Natural killer cell (primary cell): ENCODE results near the gene HM13. TPM values are rescaled to one million over a fixed set of nuclear protein-coding genes. Genes with fewer than 3 reads are reported as not detected.
A peak's percentile ranks its signal among the peaks of the same experiment; 100 is the strongest.

Source experiments
- ATAC-seq, 3 donors: fragments of 150-1000 bp in 2 of 3; fragments of 200-7000 bp in 1 of 3; cut with Tn5 transposase; 1 replicate in 1 of 3; 2 replicates in 2 of 3; pipeline ENCODE4 v1.10.0; 2021; ENCODE audit warnings: mild to moderate bottlenecking in 2 of 3, moderate library complexity in 2 of 3
- DNase-seq, 2 donors: peaks; one replicate each; pipeline versions ENCODE4 v3.0.0 to v3.0.0-alpha.2; 2013 to 2021; ENCODE audit warnings: mixed read lengths in 1 of 2
- H3K27ac ChIP-seq: one replicate; pipeline ENCODE4 v1.5.1; 2013; ENCODE audit warnings: mild to moderate bottlenecking, low read length
- H3K27me3 ChIP-seq: one replicate; pipeline ENCODE4 v1.6.1; 2013; ENCODE audit warnings: low read length; ENCODE audit not compliant: control insufficient read depth, insufficient read depth
- H3K36me3 ChIP-seq: one replicate; pipeline ENCODE4 v1.6.1; 2013; ENCODE audit warnings: low read length; ENCODE audit not compliant: control insufficient read depth, insufficient read depth
- H3K4me1 ChIP-seq: one replicate; pipeline ENCODE4 v1.6.1; 2013; ENCODE audit warnings: low read length; ENCODE audit not compliant: control insufficient read depth, insufficient read depth
- H3K4me3 ChIP-seq: one replicate; pipeline ENCODE4 v1.5.1; 2013; ENCODE audit warnings: low read length
- H3K9me3 ChIP-seq: one replicate; pipeline ENCODE4 v1.6.1; 2013; ENCODE audit warnings: low read length; ENCODE audit not compliant: control insufficient read depth, insufficient read depth
- H3K27ac Mint-ChIP-seq, 2 donors: one replicate each; pipeline ENCODE4 v1.8.0; 2022; ENCODE audit warnings: mild to moderate bottlenecking in 2 of 2, mixed read lengths in 2 of 2, moderate library complexity in 1 of 2
- H3K27me3 Mint-ChIP-seq, 2 donors: one replicate each; pipeline ENCODE4 v1.8.0; 2022; ENCODE audit warnings: low read depth in 2 of 2, mixed read lengths in 2 of 2
- H3K36me3 Mint-ChIP-seq: one replicate; pipeline ENCODE4 v1.8.0; 2022; ENCODE audit warnings: mixed read lengths
- H3K4me1 Mint-ChIP-seq, 2 donors: one replicate each; pipeline ENCODE4 v1.8.0; 2022; ENCODE audit warnings: mixed read lengths in 2 of 2
- H3K4me3 Mint-ChIP-seq: one replicate; pipeline ENCODE4 v1.8.0; 2022; ENCODE audit warnings: mild to moderate bottlenecking, moderate library complexity, mixed read lengths
- H3K9me3 Mint-ChIP-seq, 2 donors: one replicate each; pipeline ENCODE4 v1.8.0; 2022; ENCODE audit warnings: mixed read lengths in 2 of 2
- CTCF ChIP-seq: fragments of 200-600 bp; IDR thresholded peaks from one replicate; pipeline ENCODE4 v1.8.0; 2022; ENCODE audit warnings: antibody characterized with exemption
- WGBS: methylation state at CpG from one replicate; pipeline ENCODE4 v1.1.7; 2013; ENCODE audit warnings: missing lambda C conversion rate; ENCODE audit not compliant: insufficient coverage; 5-methylcytosine and 5-hydroxymethylcytosine counted together
- intact Hi-C: fragments of 100-400 bp; cut with micrococcal nuclease; formaldehyde crosslinking; loops from one replicate; pipeline ENCODE4 v1.14.2; 2022
- total RNA-seq, 4 donors: library from RNA; stranded (reverse); fragments of 120-200 nt in 1 of 4; gene quantifications; one replicate each; pipeline versions ENCODE4 v1.2.3 to v1.2.4, GENCODE V29; 2013 to 2022

HM13 gene
- total RNA-seq, 3 donors from 2014 or later (not counting 1 experiment from before 2014, with no cell fraction given) = 97.5 to 135 (median 104) TPM

- ATAC-seq (no peak), DNase-seq (no peak)
- no peak for TF ChIP-seq CTCF
- no peaks in the 10 kb centered on the region for H3K9me3 Mint-ChIP-seq
- H3K36me3 Mint-ChIP-seq = no peaks in the 10 kb centered on the region
- intact Hi-C loops = no loop called here
- H3K4me1 Mint-ChIP-seq = peaks cover 29 to 34% of the 10 kb centered on the region in 2 donors
- WGBS = 94% methylated on average over 6 of the region's 6 CpGs
- H3K27me3 Mint-ChIP-seq = no peaks in the 10 kb centered on the region
- Histone ChIP-seq H3K4me3 (no peak overlapping the region), H3K9me3 (no peaks in the 10 kb centered on the region), H3K27me3 (no peaks in the 10 kb centered on the region), H3K36me3 (peaks cover 23% of the 10 kb centered on the region), H3K27ac (no peak overlapping the region), H3K4me1 (peaks cover 3% of the 10 kb centered on the region)
- no peak overlapping the region for H3K4me3 Mint-ChIP-seq
- H3K27ac Mint-ChIP-seq = no peak overlapping the region
Measured at GRCh38 chr20:31522731-31523130, 8.5 kb downstream of the HM13 start.

DNA sequence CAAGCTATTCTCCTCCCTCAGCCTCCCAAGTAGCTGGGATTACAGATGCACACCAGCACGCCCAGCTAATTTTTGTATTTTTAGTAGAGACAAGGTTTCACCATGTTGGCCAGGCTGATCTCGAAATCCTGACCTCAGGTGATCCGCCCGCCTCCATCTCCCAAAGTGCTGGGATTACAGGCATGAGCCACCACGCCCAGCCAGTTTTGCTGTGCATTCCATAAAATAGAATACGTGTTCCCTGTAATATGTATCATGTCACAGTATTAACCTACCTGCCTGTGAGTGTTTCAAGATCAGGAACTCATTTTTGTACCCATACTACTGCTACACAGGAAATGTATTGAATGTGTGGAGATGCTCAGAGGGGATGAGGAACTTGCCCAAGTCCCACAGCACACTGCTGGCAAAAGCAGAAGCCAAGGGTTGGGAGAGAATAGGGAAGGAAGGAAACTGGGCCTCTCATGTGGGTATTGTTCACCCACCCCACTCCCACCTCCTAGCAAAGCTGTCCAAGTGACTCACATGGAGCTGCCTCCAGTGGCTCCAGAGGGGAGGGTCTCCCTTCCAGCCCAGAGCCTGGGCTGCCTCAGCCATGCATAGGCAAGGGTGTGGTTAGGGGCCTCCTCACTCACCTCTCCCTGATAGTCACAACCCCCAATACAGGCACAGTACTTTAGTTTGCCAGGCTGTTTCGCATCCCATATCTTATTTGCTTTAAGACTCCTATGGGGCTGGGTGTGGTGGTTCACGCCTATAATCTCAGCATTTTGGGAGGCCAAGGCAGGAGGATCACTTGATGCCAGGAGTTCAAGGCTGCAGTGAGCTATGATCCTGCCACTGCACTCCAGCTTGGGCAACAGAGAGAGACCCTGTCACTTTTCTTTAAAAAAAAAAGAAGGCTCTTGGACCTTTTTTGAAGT, 9.4 kb downstream of the HM13 start:
- ATAC-seq = peak; percentile 42 to 63 (median 44)
- peaks cover 29 to 34% of the 10 kb centered on the region in 2 donors for H3K4me1 Mint-ChIP-seq
- peaks cover 3% of the 10 kb centered on the region for H3K4me1 ChIP-seq
- no peak for TF ChIP-seq CTCF
- DNase-seq = no peak
- intact Hi-C loops = no loop called here
- no peak overlapping the region for H3K27ac ChIP-seq
- H3K27ac Mint-ChIP-seq = peak overlapping the region in 1 of 2 donors; percentile 27
- no peaks in the 10 kb centered on the region for H3K27me3 Mint-ChIP-seq
- H3K36me3 Mint-ChIP-seq = no peaks in the 10 kb centered on the region
- H3K9me3 ChIP-seq = no peaks in the 10 kb centered on the region
- no peaks in the 10 kb centered on the region for H3K9me3 Mint-ChIP-seq
- H3K4me3 Mint-ChIP-seq = no peak overlapping the region
- no peaks in the 10 kb centered on the region for H3K27me3 ChIP-seq
- peaks cover 29% of the 10 kb centered on the region for H3K36me3 ChIP-seq
- no peak overlapping the region for H3K4me3 ChIP-seq
- WGBS = 91% methylated on average over 7 of the region's 8 CpGs

DNA sequence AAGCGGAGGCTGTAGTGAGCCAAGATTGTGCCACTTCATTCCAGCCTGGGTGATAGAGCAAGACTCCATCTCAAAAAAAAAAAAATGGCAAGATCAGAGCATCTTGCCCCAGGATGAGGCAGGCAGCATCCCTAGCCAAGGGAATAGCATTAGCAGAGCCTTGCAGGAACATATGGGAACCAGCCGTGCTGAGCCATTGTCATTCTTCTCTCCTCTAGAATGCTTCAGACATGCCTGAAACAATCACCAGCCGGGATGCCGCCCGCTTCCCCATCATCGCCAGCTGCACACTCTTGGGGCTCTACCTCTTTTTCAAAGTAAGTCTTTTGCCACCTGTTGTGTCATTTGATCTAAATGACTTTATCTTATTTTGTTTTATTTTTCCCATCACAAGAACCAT, 13.0 kb downstream of the HM13 start:
- H3K9me3 Mint-ChIP-seq = no peaks in the 10 kb centered on the region
- intact Hi-C loops = no loop called here
- H3K4me1 Mint-ChIP-seq = peaks cover 15 to 21% of the 10 kb centered on the region in 2 donors
- Histone ChIP-seq H3K27ac (no peak overlapping the region), H3K4me3 (no peak overlapping the region), H3K27me3 (no peaks in the 10 kb centered on the region), H3K36me3 (peaks cover 41% of the 10 kb centered on the region), H3K9me3 (no peaks in the 10 kb centered on the region), H3K4me1 (no peaks in the 10 kb centered on the region)
- no peak overlapping the region for H3K4me3 Mint-ChIP-seq
- peaks cover 2% of the 10 kb centered on the region for H3K36me3 Mint-ChIP-seq
- WGBS = 97% methylated on average over 6 of the region's 6 CpGs
- no peak for ATAC-seq
- no peak for TF ChIP-seq CTCF
- DNase-seq = no peak
- H3K27me3 Mint-ChIP-seq = no peaks in the 10 kb centered on the region
- no peak overlapping the region for H3K27ac Mint-ChIP-seq
